ENCODE data around the gene IFRD2.
"Not testable (repeated sequence)": the region's sequence is repeated elsewhere in the genome, so short reads cannot be mapped to it uniquely, and the experiment has no call there.

The IFRD2 gene

DNA sequence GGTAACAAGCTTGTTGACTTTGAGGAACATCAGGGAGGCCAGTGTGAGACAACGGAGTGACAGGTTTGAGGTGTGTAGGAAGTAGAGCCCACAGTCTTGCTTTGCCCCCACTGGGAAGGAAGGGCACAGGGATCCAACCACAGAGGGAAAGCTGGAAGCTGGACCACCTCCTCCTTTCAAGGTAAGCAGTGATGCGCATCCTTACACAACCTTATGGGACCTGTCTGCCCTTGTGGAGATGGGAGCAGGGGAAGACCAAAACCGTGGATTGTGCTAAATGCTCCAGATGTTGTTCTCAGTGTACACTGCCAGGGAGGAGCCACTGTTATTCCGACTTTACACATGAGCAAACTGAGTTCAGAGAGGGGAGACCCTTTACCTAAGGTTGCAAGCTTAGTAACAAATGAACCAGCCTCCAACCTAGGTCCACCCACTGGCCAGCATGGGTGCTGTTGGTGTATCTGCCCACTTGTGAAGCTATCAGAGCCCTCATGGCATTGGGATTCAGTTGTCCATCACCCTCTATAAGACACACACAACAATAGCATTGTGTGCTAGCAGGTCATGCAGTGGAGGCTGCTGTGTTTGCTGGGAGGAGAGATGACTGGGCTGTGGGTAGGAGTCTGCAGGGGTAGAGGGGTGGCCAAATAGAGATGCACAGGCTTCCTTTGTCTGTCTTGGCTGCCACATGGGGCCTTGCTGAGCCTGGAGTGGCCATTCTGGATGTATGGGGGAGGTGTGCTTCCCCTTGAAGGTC, 13.9 kb downstream of the IFRD2 start:
- no peak for DNase-seq

DNA sequence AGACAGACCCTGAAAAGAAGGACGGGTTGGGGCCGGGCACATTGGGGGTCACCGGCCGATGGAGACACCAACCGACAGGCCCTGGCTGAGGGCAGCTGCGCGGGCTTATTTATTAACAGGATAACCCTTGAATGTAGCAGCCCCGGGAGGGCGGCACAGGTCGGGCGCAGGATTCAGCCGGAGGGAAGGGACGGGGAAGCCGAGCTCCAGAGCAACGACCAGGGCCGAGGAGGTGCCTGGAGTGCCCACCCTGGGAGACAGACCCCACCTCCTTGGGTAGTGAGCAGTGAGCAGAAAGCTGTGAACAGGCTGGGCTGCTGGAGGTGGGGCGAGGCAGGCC, 15.5 kb downstream of the IFRD2 start:
- DNase-seq: no peak

DNA sequence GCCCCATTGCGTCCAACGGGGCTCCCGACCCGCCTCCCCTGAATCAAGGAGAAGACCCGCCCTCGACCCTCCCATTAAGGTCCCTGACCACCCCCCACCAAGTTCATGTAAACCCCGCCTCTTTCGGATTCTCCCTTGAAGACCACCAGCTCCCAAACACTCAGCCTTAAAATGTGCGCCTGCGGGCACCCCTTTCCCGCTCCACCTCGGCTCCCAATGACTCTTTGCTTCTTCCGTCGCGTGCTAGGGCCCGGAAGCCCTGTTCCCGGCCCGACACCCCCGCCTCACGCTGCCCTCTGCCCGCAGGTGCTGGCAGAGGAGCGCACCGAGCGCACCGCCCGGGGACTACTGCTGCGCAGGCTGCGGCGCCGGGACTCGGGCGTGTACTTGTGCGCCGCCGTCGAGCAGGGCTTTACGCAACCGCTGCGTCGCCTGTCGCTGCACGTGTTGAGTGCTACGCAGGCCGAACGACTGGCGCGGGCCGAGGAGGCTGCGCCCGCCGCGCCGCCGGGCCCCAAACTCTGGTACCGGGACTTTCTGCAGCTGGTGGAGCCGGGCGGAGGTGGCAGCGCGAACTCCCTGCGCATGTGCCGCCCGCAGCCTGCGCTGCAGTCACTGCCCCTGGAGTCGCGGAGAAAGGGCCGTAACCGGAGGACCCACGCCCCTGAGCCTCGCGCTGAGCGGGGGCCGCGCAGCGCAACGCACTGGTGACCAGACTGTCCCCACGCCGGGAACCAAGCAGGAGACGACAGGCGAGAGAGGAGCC, 16.1 kb downstream of the IFRD2 start:
- DNase-seq: peak; percentile 35 to 50

DNA sequence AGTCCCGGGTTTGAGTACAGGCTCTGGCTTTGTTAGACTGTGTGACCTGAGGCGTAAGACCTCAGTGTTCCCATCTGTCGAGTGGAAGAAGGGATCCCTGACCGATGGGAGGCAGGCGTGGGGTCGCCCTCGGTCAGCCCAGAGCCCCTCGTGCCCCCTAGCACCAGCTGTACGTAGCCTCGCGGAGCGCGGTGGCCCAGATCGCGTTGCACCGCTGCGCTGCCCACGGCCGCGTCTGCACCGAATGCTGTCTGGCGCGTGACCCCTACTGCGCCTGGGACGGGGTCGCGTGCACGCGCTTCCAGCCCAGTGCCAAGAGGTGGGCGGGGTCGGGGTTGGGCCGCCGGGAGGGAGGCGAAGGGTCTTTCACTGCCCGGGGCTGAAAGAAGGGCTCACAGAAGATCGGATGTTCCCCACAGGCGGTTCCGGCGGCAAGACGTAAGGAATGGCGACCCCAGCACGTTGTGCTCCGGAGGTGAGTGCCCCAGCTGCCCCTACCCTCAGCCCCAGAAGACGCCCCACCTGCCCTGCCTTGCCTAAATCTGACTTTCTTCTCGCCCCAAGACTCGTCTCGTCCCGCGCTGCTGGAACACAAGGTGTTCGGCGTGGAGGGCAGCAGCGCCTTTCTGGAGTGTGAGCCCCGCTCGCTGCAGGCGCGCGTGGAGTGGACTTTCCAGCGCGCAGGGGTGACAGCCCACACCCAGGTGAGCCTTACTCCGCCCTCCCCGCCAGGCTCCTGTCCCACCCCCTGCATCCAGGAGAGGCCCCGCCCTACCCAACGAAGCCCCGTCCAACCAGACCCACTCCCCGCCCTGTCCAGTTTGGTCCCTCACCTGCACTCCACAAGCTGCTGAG, 16.9 kb downstream of the IFRD2 start:
- no peak for DNase-seq

DNA sequence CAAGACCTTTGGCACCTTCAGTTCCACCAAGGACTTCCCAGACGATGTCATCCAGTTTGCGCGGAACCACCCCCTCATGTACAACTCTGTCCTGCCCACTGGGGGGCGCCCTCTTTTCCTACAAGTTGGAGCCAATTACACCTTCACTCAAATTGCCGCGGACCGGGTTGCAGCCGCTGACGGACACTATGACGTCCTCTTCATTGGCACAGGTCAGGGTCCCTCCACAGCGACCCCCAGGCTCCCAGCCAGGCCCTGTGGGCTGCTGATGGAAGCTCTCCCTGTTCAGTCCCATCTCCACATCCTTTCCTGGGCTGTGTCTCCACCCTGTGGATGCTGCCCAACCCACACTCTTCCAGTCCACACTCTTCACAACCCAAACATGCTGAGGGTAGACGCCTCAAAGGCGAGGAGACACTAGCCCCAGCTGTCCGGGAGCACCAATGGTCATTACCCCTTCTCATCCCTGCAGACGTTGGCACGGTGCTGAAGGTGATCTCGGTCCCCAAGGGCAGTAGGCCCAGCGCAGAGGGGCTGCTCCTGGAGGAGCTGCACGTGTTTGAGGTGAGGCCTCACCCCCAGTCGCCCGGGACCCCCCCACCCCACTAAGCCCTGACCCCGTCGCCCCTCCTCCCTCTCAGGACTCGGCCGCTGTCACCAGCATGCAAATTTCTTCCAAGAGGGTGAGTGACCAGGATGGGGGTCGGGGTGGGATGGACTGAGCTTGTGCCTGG, 17.7 kb downstream of the IFRD2 start:
- DNase-seq: peak; percentile 81 to 84

DNA sequence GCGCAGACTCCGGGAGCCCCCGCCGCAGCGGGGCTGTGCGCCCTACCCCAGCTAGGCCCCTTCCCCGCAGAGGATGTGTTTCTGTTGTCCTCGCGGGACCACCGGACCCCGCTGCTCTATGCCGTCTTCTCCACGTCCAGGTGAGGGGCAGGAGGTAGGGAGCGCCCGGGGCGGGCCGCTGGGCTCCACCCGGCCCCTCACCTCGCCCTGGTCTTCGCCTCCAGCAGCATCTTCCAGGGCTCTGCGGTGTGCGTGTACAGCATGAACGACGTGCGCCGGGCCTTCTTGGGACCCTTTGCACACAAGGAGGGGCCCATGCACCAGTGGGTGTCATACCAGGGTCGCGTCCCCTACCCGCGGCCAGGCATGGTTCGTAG, 18.6 kb downstream of the IFRD2 start:
- no peak for DNase-seq

DNA sequence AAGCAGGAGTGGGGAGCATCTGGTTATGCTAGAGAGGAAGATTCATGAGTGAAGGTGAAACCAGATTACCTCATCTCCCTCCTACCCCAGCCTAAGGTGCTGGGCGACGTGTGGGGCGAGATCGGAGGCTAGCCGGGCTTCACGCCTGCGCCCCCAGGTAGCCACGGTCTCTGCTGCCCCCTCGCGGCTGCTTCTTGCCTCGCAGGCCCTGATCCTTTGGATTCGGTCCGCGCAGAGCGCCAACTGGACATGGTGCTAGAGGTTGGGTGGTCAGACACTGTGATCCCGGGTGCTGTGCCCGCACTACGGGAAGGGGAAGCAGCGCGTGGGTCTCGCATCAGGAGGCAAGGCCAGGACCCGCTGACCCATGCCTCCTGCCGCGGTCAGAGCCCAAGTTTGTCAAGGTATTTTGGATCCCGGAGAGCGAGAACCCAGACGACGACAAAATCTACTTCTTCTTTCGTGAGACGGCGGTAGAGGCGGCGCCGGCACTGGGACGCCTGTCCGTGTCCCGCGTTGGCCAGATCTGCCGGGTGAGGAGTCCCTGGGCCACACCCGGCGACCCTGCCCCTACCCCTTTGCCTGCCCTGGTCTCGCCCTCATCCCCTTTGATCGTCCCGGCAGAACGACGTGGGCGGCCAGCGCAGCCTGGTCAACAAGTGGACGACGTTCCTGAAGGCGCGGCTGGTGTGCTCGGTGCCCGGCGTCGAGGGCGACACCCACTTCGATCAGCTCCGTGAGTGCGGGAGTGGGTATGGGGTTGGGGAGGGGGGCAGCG, 19.1 kb downstream of the IFRD2 start:
- peak; percentile 94 to 95 for DNase-seq

DNA sequence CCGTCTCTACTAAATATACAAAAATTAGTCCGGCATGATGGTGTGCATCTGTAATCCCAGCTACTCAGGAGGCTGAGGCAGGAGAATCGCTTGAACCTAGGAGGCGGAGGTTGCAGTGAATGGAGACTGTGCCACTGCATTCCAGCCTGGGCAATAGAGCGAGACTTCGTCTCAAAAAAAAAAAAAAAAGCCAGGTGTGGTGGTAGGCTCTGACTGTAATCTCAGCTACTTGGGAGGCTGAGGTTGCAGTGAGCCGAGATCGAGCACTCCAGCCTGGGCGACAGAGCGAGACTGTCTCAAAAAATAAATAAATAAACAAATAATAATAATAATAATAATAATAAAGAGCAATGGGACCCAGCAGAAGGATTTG, 19.7 kb downstream of the IFRD2 start:
- not testable (repeated sequence) for DNase-seq

DNA sequence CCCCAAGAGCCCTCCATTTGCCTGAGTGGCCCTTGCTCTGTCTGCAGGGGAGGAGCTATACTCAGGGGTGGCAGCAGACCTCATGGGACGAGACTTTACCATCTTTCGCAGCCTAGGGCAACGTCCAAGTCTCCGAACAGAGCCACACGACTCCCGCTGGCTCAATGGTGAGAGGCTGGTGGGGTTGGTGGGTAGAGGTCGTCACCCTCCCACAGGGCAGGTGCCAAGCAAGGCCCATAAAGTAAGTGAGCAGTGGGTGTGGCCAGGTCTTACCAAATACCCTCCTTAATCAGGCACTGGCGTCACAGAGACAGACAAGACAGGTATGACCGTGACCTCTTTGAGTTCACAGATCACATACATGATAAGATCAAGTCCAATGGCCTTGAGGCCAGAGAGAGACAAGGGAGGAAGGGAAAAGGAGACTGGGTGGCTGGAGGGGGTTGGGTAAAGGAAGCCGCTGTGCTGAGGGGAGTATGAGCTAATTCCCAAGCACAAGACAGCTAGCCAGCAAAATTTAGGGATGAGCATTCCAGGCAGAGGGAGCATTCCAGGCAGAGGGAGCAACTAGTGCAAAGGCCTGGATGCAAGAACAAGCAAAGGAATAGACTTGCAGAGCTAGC, 20.8 kb downstream of the IFRD2 start:
- no peak for DNase-seq

DNA sequence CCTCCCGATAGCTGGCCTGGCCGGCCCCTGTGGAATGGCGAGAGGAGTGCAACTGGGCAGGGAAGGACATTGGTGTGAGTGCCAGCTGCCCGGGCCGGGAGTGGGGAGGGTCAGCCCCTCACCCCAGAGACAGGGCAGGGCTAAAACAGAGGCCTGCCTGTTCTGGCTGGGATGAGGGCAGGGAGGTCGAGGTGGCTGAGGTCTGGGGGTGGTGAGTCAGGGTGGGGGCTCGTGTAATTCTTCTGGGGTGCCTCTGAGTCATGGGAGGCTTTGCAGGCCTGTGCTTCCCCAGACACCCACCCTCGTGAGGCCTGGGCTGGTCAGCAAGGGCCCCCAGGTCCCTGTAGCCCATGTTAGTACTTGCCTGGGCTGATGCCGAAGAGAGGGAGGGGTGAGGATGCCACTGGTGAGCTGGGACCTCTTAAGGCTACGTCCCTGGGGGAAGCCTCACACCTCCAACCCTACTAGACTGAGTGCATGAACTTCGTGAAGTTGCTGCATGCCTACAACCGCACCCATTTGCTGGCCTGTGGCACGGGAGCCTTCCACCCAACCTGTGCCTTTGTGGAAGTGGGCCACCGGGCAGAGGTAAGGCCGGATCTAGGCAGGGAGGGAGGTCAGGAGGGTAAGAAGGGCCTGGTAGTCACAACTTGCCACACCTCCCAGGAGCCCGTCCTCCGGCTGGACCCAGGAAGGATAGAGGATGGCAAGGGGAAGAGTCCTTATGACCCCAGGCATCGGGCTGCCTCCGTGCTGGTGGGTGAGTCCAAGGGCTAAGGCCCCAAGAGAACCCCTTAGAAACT, 21.6 kb downstream of the IFRD2 start:
- DNase-seq: no peak

DNA sequence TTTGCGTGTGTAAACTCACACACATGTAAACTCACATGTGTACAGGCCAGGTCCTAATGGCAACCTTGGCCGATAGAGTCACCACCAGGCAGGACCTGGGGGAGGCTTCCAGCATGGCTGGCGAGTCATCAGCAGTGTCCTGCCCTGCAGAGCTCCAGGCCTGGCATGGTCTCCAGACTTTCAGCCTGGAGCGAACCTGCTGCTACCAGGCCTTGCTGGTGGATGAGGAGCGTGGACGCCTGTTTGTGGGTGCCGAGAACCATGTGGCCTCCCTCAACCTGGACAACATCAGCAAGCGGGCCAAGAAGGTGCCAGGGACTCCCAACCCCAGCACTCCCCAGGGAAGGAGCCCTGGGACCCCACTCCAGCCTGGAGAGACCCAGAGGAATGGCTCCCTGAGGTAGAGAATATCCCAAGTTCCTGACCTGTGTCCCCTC, 22.2 kb downstream of the IFRD2 start:
- DNase-seq: no peak

DNA sequence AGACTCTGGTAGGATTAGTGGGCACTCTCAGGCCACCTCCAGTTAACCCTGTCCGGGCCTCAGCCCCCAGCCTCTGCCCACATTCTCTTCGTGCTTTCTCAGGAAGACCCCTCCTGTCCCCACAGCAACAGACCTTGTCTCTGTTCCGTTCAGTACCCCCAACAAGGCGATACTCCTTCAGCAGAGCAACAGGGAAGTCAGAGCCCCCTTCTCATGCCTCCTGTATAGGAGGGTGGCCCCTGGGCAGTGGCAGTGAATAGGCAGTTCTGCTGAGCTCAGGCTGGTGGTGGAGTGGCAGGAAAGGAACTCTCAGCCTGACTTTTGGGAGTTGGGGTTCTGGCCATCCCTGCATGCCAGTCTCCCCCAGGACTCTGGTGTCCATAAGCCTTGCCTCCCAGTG, 22.8 kb downstream of the IFRD2 start:
- DNase-seq: no peak

DNA sequence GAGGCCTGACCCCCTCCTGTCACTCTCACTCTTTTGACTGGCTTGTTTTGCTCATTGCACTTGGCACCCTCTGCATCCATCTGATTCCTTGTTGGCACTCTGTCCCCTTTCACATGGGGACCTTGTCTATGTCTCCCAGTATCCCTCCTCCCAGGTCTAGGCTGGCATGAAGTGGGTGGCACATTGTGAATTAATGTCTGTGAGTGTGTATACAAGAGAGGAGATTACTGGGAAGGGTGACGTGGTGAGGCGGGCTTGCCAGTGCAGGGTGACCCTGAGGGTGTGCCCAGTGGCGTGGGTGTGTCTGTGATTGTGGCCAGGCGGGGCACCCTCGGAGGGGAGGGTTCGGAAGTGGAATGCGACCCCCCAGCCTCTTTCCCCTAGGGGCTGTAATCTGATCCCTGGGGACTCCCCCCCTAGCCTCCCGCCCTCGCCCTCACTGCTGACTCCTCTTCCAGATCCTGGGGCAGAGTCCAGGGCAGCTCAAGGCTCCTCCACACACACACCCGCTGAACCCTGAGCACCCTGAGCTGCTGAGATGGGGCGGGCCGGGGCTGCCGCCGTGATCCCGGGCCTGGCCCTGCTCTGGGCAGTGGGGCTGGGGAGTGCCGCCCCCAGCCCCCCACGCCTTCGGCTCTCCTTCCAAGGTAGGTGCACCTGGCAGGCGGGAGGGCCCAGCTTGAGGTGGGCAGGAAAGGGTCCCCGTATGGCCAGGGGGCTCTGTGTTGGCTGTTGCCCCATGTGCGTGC, 23.4 kb downstream of the IFRD2 start, which contains the start of gene SEMA3B:
TSS of gene SEMA3B (plus strand) at position 445 of the 749 bp plus-strand sequence. CDS start at position 539, 94 bp downstream.
- no peak for DNase-seq

DNA sequence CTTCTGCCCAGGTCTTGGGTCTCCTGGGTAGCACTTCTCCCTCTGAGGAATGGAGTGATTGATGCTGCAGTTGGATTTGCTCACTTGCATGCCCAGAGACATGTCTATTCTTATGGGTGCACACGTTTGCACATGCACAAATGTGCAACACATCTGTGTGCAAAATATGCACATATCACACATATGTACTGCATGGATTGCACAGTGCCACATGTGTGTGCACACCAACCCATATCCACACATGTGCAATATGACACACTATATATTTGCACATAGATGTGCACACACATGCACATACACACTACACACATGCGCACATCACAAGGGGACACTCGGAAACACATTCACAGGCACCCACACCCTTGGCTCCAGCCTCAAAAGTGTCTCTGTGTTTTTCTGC, 24.0 kb downstream of the IFRD2 start:
- DNase-seq: no peak

DNA sequence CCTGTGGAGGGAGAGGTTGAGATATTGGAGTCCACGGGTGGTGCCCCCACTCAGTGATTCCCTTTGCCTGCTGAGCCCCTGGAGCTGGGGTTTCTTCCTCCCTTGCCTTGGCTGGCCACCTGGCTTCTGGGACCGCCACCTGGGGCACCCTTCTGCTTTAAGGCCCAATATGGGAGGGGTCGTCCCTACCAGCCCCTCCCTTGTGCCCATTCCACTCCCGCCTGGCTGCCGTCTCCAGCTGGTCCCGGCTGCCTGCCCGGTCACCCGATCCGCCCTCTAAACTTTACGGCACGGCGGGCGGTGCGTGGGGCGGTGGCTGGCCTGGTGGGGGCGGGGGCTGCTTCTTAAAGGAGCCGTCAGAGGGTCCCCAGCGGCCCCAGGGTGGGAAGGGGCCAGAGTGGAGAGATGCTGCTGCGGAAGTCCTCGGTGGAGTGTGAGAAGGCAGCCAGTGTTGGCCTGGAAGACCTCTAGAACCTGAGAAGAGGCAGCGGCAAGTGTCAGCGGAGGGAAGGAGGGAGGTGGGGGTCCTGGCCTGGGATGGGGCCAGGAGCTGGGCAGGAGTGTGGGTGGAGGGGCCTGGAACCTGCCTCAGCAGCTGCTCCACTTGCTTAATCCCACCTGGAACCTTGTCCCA, 24.8 kb downstream of the IFRD2 start:
- no peak for DNase-seq

DNA sequence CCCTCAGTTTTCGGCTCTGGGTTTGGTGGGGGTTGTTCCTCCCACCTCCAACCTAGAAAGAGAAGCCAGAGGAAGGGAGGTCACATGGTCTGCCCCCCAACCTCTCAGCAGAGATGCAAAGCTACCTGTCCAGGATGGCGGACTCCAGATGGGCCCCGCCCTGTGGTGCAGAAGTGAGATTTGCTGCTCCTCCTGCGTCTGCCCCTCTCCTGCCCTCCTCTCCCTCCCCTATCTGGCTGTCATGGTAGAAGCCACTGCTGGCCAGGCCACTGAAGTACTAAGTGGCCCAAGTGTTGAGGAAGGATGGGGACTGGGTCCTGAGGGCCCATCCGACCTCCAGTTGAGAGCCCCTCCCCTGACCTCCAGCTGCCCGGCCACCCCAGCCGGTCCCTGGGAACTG, 25.4 kb downstream of the IFRD2 start:
- DNase-seq: no peak

DNA sequence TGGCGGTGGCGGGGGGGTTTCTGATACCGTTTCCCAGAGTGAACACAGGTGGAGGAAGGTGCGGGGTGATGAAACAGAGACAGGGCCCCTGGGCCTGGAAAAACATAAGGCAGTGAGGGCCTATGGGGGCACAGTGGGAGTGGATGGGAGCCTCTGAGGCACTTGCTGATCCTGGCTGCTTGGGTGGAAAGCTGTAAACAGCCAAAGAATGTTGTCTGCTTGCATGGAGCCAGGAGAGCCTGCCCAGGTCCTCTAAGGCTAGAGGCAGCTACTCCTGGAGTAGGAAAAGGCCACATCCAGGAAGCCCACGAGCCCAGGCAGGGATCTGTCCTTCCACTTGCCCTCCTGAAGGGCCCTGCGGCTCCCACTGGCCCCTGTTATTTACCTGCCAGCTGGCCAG, 26.2 kb downstream of the IFRD2 start:
- DNase-seq: no peak

DNA sequence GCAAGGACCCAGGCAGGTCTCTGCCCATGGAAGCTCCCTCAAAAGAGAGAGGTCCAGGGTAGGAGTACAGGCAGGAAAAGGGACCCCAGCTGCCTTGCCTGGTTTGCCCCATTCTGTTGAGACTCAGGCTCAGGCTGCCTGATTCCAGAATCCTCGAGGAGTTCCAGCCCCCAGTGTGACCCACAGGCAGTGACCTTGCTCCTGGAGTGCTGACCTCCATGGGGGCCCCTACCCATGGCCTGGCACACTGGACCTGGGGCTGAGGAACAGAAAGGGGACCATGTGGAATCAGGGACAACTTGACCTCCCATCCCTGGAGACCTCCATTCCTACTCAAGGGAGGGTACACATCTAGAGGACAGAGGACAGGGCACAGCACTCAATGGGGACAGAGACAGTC, 26.7 kb downstream of the IFRD2 start:
- no peak for DNase-seq

DNA sequence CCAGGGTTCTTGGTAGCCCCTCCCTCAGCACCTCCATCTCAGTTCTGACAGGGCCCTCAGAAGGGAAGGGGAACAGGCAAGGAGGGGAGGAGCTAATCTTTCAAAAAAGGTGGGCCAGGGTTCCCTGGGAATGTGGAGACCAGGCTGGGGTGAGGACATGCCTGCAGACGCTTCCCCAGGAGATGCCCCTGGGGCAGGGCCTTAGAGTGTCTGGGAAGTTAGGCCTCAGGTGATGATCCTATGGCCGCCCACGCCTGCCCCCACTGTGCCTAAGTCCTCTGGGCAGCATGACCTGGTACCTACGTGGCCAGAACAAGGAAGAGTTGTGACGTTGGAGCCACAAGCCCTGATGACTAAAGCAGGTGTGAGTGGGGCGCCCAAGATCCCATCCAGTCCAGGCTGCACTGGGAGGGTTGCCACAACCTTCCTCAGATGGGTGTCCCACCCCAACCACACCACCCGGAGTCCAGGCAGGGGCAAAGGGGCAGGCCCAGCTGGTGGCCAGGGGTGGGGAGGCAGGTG, 27.2 kb downstream of the IFRD2 start:
- no peak for DNase-seq

All from stimulated activated CD4-positive, alpha-beta T cell treated with anti-CD3 and anti-CD28 coated beads, Interleukin-2, amount 100 ng/mL, for 24 hours (primary cell).